HL-60 (cell line): Measurements from ENCODE around the gene LSM12.

Experiments
- DNase-seq, 2 experiments: peaks; one replicate each; pipeline ENCODE4 v3.0.0-alpha.2; 2010 to 2020; ENCODE audit warnings: low read depth in 1 of 2, low spot score in 1 of 2
- H3K27ac ChIP-seq: fragments of 250-450 bp; sonication (Bioruptor Pico); replicated peaks from 2 replicates; pipeline ENCODE4 v1.5.1; 2020; ENCODE audit warnings: mild to moderate bottlenecking, moderate library complexity
- H3K27me3 ChIP-seq: fragments of 250-450 bp; sonication (Bioruptor Pico); 2 replicates; pipeline ENCODE4 v1.5.1; 2021; ENCODE audit warnings: mild to moderate bottlenecking, moderate library complexity; ENCODE audit not compliant: insufficient read depth, poor library complexity, severe bottlenecking
- H3K4me3 ChIP-seq: replicated peaks from 2 replicates; pipeline ENCODE4 v1.5.1; 2011; ENCODE audit warnings: mild to moderate bottlenecking, control low read depth, low read length; ENCODE audit not compliant: insufficient read depth
- GABPA ChIP-seq: IDR thresholded peaks from 2 replicates; pipeline ENCODE4 v1.6.1; 2012; ENCODE audit warnings: low read depth
- POLR2AphosphoS5 ChIP-seq: IDR thresholded peaks from 2 replicates; pipeline ENCODE4 v1.6.1; 2012; ENCODE audit warnings: low read depth
- REST ChIP-seq: IDR thresholded peaks from 2 replicates; pipeline ENCODE4 v1.6.1; 2012; ENCODE audit warnings: low read depth; ENCODE audit not compliant: insufficient replicate concordance
- SPI1 ChIP-seq: IDR thresholded peaks from 2 replicates; pipeline ENCODE4 v1.6.1; 2012; ENCODE audit warnings: low read depth, mild to moderate bottlenecking, borderline replicate concordance
- TF ChIP-seq, protein P1 (sequence below): IDR thresholded peaks from one replicate; pipeline ENCODE4 v1.5.1; 2011; ENCODE audit warnings: low read length, control low read depth, inconsistent platforms; ENCODE audit not compliant: insufficient read depth

Gene LSM12

GRCh38 chr17:44092051-44092450 lies 25.6 kb upstream of the LSM12 start:
- H3K27ac ChIP-seq, result no peak overlapping the region
- DNase-seq, result no peak
- H3K4me3 ChIP-seq, result no peak overlapping the region
- no peaks in the 10 kb centered on the region for H3K27me3 ChIP-seq
- TF ChIP-seq GABPA, result no peak
- TF ChIP-seq, protein P1, sequence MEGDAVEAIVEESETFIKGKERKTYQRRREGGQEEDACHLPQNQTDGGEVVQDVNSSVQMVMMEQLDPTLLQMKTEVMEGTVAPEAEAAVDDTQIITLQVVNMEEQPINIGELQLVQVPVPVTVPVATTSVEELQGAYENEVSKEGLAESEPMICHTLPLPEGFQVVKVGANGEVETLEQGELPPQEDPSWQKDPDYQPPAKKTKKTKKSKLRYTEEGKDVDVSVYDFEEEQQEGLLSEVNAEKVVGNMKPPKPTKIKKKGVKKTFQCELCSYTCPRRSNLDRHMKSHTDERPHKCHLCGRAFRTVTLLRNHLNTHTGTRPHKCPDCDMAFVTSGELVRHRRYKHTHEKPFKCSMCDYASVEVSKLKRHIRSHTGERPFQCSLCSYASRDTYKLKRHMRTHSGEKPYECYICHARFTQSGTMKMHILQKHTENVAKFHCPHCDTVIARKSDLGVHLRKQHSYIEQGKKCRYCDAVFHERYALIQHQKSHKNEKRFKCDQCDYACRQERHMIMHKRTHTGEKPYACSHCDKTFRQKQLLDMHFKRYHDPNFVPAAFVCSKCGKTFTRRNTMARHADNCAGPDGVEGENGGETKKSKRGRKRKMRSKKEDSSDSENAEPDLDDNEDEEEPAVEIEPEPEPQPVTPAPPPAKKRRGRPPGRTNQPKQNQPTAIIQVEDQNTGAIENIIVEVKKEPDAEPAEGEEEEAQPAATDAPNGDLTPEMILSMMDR, result no peak
- no peak for TF ChIP-seq REST
- TF ChIP-seq SPI1, result no peak
- TF ChIP-seq POLR2AphosphoS5, result no peak

- Histone ChIP-seq H3K27me3 (no peaks in the 10 kb centered on the region), H3K4me3 (no peak overlapping the region), H3K27ac (no peak overlapping the region)
- TF ChIP-seq GABPA (no peak), REST (no peak), POLR2AphosphoS5 (no peak), SPI1 (no peak)
- TF ChIP-seq, protein P1, result no peak
- DNase-seq, result no peak
Observed at GRCh38 chr17:44091200-44091997, 24.9 kb upstream of the LSM12 start.

- Histone ChIP-seq H3K4me3 (no peak overlapping the region), H3K27ac (no peak overlapping the region), H3K27me3 (no peaks in the 10 kb centered on the region)
- TF ChIP-seq POLR2AphosphoS5 (no peak), GABPA (no peak), REST (no peak), SPI1 (no peak)
- TF ChIP-seq, protein P1, result no peak
- no peak for DNase-seq
Observed at GRCh38 chr17:44088254-44088653, 21.8 kb upstream of the LSM12 start.
